SW 1271 (cell line): Measurements from ENCODE around the gene NEB.

Experiments
- DNase-seq, 2 experiments: peaks; one replicate each; lab custom pipeline; 2025; lab: John Stamatoyannopoulos, UW

The NEB gene, protein sequence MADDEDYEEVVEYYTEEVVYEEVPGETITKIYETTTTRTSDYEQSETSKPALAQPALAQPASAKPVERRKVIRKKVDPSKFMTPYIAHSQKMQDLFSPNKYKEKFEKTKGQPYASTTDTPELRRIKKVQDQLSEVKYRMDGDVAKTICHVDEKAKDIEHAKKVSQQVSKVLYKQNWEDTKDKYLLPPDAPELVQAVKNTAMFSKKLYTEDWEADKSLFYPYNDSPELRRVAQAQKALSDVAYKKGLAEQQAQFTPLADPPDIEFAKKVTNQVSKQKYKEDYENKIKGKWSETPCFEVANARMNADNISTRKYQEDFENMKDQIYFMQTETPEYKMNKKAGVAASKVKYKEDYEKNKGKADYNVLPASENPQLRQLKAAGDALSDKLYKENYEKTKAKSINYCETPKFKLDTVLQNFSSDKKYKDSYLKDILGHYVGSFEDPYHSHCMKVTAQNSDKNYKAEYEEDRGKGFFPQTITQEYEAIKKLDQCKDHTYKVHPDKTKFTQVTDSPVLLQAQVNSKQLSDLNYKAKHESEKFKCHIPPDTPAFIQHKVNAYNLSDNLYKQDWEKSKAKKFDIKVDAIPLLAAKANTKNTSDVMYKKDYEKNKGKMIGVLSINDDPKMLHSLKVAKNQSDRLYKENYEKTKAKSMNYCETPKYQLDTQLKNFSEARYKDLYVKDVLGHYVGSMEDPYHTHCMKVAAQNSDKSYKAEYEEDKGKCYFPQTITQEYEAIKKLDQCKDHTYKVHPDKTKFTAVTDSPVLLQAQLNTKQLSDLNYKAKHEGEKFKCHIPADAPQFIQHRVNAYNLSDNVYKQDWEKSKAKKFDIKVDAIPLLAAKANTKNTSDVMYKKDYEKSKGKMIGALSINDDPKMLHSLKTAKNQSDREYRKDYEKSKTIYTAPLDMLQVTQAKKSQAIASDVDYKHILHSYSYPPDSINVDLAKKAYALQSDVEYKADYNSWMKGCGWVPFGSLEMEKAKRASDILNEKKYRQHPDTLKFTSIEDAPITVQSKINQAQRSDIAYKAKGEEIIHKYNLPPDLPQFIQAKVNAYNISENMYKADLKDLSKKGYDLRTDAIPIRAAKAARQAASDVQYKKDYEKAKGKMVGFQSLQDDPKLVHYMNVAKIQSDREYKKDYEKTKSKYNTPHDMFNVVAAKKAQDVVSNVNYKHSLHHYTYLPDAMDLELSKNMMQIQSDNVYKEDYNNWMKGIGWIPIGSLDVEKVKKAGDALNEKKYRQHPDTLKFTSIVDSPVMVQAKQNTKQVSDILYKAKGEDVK (N-terminal part only)

DNA sequence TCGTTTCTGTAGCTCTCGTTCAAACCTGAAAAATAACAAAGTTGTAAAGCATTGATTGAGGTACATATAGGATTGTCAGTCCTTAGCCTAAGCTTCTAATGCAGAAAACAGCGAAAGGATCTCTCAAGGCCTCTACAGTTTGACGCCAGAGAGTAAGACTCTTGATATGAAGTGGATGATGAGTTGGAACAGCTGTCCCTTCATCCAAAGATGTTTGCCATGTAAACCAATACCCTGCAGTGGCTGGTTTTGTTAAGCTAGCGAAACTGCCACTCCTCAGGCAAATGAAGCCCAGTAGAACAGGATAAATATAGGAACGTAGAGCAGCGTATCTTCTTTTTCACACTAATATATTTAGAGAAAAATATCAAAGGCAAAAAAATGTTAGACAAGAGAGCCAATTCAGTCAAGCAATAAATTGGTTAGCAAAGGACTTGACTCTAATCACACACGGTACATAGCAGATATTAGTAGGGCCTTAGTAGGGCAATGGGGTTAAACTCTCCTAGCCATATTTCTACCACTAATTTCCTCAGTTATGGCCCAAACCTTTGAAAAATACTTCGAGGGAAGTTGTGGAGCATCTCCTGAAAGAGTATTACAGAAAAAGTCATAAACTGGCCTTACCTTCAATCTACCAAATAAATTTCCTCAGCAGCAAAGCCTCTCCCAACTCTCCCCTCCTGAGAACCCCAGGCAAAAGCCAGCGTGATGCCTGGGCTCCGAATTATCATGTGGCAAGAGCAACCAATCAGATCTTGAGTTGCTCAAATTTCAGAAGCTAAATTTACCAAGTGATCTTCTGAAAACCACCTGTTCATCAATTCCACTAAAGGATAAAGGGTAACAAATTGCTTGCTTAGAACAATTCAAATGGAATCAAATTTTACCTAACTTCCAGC is at the start of gene NEB:
Gene NEB, minus strand, starts transcription at position 706 of the 902 bp plus-strand sequence. CDS start 1,320 bp downstream, outside the sequence.
- no peak for DNase-seq

DNA sequence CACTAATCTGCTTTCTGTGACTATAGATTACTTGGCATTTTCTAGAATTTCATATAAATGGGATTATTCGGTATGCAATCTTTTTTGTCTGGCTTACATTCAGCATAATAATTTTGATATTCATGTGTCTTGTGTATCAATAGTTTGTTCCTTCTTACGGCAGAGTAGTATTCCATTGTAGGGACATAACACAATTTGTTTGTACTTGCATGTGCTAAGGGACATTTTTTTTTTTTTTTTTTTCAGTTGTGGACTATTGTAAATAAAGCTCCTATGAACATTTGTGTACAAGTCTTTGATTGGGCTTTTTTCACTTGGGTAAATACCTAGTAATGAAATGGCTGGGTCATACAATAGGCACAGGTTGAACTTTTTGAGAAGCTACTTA is 48.9 kb upstream of the NEB start:
- DNase-seq, result no peak

DNA sequence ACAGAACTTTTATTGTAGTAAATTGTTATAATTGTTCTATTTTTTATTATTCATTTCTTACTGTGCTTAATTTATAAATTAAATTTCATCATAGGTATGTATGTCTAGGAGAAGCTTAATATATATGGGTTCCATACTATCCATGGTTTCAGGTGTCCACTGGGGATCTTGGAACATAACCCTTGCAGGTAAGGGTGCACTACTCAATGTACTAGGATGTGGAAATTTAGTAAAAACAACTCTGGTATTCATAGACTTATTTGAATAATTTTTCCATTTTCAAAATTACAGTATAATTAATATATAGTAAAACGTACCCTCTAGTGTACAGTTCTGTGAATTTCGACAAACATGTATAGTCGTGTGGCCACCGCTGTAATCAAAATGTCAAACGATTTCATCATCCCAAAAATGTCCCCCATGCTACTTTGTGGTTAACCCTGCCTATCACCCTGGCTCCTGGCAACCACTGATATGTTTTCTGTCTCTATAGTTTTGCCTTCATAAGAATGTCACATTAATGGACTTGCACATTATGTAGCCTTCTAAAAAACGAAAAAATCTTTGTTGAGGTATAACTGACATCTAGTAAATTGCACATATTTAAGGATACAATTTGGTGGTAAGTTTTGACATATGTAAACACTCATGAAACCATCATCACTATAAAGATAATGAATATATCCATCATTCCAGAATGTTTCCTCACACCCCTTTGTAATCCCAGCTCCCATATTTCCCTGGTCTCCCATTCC is 48.3 kb upstream of the NEB start:
- no peak for DNase-seq

DNA sequence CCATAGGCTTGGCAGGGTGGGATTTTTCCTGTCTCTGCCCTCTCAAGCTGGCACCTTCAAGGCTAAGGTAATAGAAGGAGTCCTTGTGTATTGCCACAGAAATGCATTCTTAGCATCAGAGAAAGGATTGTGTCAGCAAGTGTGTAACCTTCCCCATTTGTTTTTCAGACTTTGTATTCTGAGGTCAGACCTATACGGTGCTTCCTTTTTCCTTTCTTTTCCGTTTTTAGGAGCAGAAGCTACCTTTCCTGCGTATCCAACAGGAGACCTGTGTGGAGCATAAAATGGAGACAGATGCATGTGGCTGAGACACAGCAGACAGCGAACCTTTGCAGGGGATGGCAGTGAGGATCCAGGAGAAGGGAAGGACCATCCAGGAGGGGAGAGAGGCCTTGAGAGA is 47.4 kb upstream of the NEB start:
- DNase-seq, result no peak

DNA sequence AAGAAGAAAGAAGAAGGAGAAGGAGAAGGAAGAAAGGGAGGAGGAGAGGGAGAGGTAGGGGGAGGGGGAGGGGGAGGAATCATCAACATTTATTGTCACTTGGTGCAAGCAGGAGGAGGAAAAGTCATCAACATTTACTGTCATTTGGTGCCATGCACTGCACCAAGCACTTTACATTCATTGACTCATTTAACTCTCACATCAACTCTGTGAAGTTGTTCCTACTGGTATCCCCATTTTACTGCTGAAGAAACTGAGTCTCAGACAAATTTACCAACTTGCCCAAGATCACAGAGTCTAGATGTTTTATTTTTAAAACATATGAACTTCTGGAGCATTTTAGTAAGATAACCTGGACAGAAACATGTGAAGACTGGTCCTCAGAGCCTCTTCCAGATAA is 46.7 kb upstream of the NEB start:
- no peak for DNase-seq

DNA sequence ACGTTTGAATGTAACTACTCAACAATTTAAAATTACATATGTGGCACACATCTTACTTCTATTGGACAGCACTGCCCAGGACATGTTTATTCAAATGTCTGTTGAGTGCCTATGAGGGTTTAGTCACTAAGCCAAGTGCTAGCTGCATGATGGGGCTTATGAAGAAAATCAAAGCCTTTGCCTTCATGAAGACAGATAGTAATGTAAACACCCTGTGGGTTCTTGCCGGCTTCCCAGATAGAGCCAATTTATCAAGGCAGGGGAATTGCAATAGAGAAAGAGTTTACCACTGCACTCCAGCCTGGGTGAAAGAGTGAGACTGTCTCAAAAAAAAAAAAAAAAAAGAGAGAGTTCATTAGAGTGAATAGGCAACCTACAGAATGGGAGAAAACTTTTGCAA is 43.7 kb upstream of the NEB start:
- DNase-seq, result no peak

DNA sequence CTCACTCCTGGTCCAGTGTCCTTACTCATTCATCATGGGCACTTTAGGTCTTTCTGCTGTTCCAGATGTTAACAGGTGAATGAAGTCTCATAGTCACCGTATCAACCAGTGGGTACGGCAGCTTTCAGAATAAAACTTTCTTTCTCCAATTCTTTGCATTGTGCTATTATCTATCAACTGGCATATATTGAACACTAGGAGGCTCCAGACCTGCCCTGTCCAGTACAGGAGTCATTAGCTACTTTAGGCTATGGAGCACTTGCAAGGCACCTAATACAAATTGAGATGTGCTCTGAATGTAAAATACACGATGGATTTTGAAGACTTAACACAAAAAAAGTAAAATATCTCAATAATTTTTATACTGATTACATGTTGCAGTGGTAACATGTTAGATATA is 43.2 kb upstream of the NEB start:
- DNase-seq, result no peak

DNA sequence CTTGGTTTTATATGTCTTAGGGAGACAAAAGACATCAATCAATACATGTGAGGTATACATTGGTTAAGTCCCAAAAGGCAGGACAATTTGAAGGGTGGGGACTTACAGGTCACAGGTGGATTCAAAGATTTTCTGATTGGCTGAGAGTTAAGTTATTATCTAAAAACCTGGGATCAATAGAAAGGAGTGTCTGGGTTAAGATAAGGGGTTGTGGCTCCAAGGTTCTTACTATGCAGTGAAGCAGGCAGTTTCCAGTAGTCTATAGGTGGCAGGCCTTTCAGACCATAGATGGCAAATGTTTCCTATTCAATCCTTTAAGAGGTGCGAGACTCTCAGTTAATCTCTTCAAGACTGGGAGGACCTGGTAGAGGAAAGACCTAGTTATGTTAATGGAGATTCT is 42.1 kb upstream of the NEB start:
- DNase-seq, result no peak

DNA sequence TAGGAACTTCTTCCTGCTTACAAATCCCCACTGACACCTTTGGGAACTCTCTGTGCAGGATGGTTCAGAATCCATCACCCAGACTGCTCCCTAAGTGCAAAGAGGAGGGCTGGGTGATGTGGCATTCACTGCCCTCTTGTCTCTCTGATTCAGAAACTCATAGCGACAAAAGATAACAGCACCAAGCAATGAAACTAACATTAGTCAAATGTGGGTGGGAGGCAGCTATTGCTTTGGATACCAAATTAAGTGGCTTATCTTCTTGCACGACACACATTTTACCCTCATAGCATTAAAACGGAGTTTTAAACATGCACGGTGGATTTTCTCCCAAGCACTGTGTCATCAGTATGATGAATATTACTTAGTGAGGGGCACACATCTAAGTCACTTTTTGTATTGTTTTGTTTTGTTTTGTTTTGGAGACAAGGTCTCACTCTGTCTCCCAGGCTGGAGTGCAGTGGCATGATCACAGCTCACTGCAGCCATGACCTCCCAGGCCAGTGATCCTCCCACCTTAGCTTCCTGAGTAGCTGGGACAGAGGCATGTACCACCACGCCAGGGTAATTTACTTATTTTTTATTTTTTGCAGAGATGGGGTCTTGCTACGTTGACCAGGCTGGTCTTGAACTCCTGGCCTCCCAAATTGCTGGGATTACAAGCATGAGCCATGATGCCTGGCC is 40.9 kb upstream of the NEB start:
- no peak for DNase-seq

DNA sequence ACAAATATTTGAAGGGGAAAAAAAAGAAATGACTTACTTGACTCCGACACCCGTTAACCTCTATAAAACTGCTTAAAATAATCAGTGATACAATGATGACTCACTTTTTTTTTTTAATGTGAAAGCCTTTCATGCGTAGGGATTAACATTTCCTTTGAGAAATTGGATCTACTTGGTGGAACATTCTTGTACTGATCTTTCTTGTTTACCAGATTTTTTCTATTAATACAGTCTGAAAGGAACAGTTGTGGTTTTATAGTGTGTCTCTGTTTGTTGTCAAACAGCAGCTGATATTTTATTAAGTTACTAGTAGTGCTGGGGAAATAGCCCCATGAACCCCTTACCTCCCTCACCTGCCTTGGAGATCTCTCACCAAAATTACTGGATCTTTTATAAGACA is 40.2 kb upstream of the NEB start:
- no peak for DNase-seq

DNA sequence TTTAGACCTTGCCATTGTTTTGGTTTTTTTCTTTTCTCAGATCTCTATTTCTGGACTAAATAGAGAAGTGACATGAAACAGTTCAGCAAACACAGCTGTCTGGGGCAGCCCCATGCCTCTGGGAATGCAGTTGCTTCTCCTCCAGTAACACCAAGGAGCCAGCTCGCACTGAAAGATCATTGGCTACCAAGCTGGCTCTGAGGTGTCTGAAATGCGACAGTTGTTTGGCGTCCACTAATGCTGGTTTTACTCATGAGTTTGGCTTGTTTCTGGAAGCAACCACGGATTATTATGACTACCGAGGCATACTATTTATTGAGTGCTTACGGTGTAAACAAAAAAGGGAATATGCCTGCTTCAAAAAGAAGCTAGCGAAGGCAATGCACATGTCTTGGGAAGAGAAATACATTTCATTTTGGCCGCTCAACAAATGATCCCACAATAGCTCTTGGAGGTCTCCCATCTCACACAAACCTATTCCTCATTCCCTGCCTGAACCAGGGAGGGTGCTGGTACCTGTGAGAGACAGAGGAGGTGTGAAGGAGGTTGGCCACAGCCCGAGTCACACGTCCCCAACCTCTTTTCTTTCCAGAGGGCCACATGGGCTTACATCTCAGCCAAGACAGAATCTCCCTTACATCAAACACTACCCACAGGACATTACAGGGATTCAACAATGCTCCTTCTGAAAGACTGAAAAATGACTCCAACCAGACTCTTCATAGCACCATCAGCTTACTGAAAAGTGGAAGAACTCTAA is 37.5 kb upstream of the NEB start:
- no peak for DNase-seq

DNA sequence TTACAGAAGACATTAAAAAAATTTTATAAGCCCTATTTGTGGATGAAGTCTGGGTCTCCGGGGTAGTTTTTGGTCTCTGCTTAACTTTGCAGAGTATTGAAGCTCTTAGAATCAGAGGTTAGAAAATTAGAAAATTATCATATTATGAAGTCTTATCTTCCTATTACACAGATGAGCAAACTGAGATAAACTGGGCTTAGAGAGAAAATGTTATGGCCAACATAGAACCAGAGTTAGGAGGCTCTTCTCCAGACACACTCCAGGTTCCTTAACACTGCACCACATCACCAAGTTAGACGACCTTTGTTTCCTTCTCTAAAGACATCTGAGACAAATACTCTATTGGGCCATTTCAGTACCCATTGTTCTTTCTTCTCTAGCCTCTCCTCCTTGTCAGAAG is 36.7 kb upstream of the NEB start:
- DNase-seq, result no peak

DNA sequence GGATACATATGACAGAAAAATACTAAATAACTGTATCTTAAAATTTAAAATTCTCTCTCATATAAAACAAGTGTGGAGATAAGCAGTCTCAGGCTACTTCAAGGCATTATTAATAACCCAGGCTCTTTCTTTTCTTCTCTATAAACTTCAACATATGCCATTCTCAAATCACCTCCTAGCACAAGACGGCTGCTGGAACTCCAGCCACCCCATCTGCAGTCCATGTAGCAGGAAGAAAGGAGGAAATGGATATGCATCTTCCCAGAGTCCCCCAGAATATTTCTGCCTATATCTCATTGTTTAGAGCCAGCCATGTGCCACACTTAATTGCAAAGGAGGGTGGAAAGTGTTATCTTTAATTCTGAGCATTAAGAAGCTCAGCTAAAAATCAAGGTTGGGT is 35.3 kb upstream of the NEB start:
- no peak for DNase-seq

DNA sequence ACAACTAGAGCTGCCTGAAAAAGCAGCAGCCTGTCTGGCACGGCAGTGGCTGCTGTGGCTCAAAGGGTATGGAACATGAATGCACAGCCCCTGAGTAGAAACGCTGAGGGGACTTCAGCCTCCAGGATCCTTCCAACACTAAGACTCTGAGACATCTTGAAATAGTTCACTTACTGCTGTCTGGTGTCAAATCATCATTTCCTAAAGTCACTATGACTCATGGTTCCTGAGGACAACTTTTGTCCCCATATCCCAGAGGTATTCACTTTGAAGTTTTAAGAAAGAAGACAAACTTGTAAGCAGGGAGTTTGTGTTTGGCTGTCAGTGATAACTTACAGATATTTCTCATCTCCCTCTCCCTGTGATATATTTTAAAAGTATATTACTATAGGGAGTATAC is 33.3 kb upstream of the NEB start:
- DNase-seq, result no peak

DNA sequence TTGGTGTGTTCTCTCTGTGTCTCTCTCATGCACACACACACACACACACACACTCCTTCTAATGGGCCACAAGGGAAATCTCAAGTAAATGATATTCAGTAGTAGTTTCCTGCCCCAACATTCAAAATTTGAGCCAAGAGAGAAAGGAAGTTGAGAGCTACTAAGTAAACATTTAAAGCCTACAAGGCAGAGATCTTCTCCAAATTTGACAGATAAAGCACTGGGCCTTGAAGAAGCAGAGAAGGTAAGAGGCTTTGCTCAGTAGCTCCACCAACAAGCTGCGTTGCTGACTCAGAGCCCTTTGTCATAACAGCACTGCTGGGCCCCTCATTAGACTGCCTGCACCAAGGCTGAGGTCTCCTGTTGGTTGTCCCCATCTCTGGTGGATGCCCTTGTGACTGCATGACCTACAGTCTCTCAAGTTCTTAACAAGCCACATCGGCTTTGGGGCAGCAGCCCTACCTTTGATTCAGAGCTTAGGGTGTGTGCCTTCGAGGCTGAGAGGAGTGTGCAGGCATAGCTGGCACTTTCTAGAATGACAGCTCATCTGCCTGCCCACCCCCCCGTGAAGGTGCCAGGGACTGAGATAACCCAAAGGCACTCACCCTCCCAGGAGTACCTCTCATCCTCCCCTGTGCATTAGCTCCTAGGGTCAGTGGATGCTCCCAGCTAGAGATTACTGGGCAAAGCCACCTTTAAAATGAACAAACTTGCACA is 32.3 kb upstream of the NEB start:
- no peak for DNase-seq

DNA sequence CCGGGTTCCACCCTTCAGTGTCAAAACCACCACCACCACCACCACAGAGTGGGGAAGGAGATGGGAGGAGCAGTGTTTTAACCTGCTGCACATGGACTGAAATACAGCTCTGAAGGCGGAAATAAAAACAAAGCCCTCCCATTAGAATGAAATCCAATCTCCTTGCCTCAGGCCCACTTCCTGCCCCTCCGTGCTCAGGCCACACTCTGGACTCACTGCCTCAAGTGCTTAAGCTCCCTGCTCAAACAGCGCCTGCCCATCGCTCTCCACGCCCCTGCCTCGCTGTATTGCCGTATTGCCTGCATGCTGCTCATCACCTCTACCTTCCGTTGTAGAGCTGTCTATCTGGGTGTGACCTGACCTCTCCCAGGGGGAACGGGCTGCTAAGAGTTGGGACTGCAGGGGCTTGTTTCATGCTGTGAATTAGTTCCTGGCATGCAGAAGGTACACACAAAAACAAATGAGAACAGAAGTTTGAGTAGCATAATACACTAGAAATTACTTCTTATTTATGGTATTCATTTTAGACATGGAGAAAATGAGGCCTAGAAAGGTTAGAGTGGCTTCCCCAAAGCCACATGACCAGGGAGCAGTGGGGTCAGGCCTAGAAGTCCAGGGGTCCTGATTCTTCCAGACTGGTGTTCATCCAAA is 31.6 kb upstream of the NEB start:
- no peak for DNase-seq

DNA sequence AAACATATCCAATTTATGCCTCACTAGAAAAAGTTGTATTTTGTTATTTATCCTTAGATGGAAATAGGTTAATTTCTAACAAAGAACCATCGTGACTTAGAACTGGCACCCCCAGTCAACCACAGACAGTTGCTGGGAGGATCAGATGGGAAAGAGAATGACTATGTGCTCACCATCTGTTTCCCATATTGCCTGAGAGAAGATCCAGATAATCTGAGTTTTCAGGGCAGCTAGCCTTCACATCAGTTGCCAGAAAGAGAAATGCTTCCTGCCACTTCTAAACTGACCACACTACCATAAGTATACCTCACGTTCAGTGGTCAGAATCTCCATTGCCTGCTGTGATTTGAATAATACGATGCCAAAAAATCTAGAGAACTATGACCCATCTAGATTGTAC is 28.4 kb upstream of the NEB start:
- no peak for DNase-seq

DNA sequence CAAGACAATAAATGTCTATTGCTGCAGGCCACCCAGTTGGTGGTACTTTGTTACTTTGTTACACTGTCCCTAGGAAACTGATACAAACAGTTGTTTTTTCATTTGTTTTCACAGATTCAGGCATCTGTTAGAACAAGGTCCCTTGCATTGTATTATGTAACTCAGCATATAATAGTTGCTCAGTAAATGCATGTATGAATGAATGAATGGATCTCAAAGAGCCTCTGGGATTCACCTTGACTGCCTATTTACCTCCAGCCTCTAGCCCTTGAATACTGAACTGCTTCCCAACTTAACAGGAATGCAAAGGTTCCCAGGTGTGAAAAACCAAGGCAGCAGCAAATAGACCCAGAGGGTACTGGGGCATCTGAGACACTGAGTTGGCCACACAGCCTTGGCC is 27.4 kb upstream of the NEB start:
- DNase-seq, result no peak
